IMR-90 (cell line): ENCODE data around the gene AOPEP. TPM values are rescaled to one million over a fixed set of nuclear protein-coding genes. Genes with fewer than 3 reads are reported as not detected.

Experiments
- ATAC-seq: fragments of 200-7000 bp; cut with Tn5 transposase; 2 replicates; pipeline ENCODE4 v1.9.1; 2020; ENCODE audit warnings: low read depth, mild to moderate bottlenecking, moderate library complexity
- BruUV-seq: library from RNA; stranded (reverse); fragments of 400-500 nt; replicated peaks from 2 replicates; lab custom pipeline; 2021; lab: Mats Ljungman, UMichigan
- CTCF ChIA-PET: fragments of 300-600 bp; formaldehyde crosslinking; extraction: SDS; loops from one replicate; lab custom pipeline; 2021; ENCODE audit warnings: antibody characterized with exemption; lab: Yijun Ruan, JAX
- POLR2A ChIA-PET: fragments of 300-600 bp; sonication (Branson Sonifier 250); formaldehyde crosslinking; loops from one replicate; lab custom pipeline; 2022; ENCODE audit warnings: antibody characterized with exemption; ENCODE audit not compliant: unreplicated experiment; lab: Charles Lee
- DNase-seq: peaks from one replicate; pipeline ENCODE4 v3.0.0; 2013
- H2AFZ ChIP-seq: replicated peaks from 2 replicates; pipeline ENCODE3; 2013; ENCODE audit warnings: low read length, mild to moderate bottlenecking; ENCODE audit not compliant: poor library complexity
- H2AK5ac ChIP-seq: 2 replicates; pipeline ENCODE4 v1.6.1; 2013; ENCODE audit warnings: low read depth, low read length, inconsistent platforms
- H2AK9ac ChIP-seq: replicated peaks from 2 replicates; pipeline ENCODE3; 2013; ENCODE audit warnings: mild to moderate bottlenecking, low read depth, low read length, moderate library complexity; ENCODE audit not compliant: poor library complexity
- H2BK120ac ChIP-seq: 2 replicates; pipeline ENCODE4 v1.6.1; 2013; ENCODE audit warnings: low read depth, low read length, inconsistent platforms
- H2BK15ac ChIP-seq: 3 replicates; pipeline ENCODE4 v1.6.1; 2013; ENCODE audit warnings: low read depth, low read length, inconsistent platforms
- H2BK20ac ChIP-seq: 2 replicates; pipeline ENCODE4 v1.6.1; 2013; ENCODE audit warnings: low read depth, mild to moderate bottlenecking, inconsistent platforms, low read length, moderate library complexity
- H2BK5ac ChIP-seq: 2 replicates; pipeline ENCODE4 v1.6.1; 2013; ENCODE audit warnings: mild to moderate bottlenecking, low read depth, low read length, inconsistent platforms; ENCODE audit not compliant: poor library complexity, severe bottlenecking
- H3K14ac ChIP-seq: replicated peaks from 2 replicates; pipeline ENCODE4 v1.6.1; 2013; ENCODE audit warnings: low read depth, low read length, inconsistent platforms
- H3K18ac ChIP-seq: 2 replicates; pipeline ENCODE4 v1.6.1; 2013; ENCODE audit warnings: low read depth, low read length, control low read depth
- H3K23ac ChIP-seq: 2 replicates; pipeline ENCODE4 v1.6.1; 2013; ENCODE audit warnings: low read depth, low read length, inconsistent platforms
- H3K27ac ChIP-seq: 2 replicates; pipeline ENCODE4 v1.5.1; 2013; ENCODE audit warnings: mild to moderate bottlenecking, control low read depth, low read length; ENCODE audit not compliant: insufficient read depth
- H3K27me3 ChIP-seq: 2 replicates; pipeline ENCODE4 v1.6.1; 2013; ENCODE audit warnings: low read length; ENCODE audit not compliant: control insufficient read depth, insufficient read depth
- H3K36me3 ChIP-seq: 2 replicates; pipeline ENCODE4 v1.6.1; 2013; ENCODE audit warnings: low read length, mixed read lengths; ENCODE audit not compliant: control insufficient read depth, insufficient read depth
- H3K4ac ChIP-seq: 2 replicates; pipeline ENCODE4 v1.6.1; 2013; ENCODE audit warnings: low read depth, low read length, inconsistent platforms
- H3K4me1 ChIP-seq: 2 replicates; pipeline ENCODE4 v1.6.1; 2013; ENCODE audit warnings: low read length, mixed read lengths; ENCODE audit not compliant: control insufficient read depth, insufficient read depth
- H3K4me2 ChIP-seq: 2 replicates; pipeline ENCODE4 v1.6.1; 2013; ENCODE audit warnings: low read depth, mild to moderate bottlenecking, control low read depth, low read length, moderate library complexity
- H3K4me3 ChIP-seq: 2 replicates; pipeline ENCODE4 v1.5.1; 2013; ENCODE audit warnings: low read depth, mild to moderate bottlenecking, control low read depth, low read length, moderate library complexity; ENCODE audit not compliant: insufficient read depth
- H3K56ac ChIP-seq: 2 replicates; pipeline ENCODE4 v1.6.1; 2013; ENCODE audit warnings: low read length, inconsistent platforms; ENCODE audit not compliant: insufficient read depth; ENCODE audit errors: extremely low read depth
- H3K79me1 ChIP-seq, 2 experiments: 2 replicates each; pipeline ENCODE4 v1.6.1; 2013; ENCODE audit warnings: low read length in 2 of 2, inconsistent platforms in 1 of 2, low read depth in 1 of 2
- H3K9ac ChIP-seq: 2 replicates; pipeline ENCODE4 v1.6.1; 2013; ENCODE audit warnings: low read depth, low read length, control low read depth
- H3K9me1 ChIP-seq: 2 replicates; pipeline ENCODE4 v1.6.1; 2013; ENCODE audit warnings: low read length, inconsistent platforms; ENCODE audit not compliant: insufficient read depth
- H3K9me3 ChIP-seq: 2 replicates; pipeline ENCODE4 v1.6.1; 2013; ENCODE audit warnings: low read length; ENCODE audit not compliant: control insufficient read depth, insufficient read depth
- H4K20me1 ChIP-seq: 2 replicates; pipeline ENCODE4 v1.6.1; 2013; ENCODE audit warnings: low read length, inconsistent platforms; ENCODE audit not compliant: insufficient read depth
- H4K5ac ChIP-seq: 2 replicates; pipeline ENCODE4 v1.6.1; 2013; ENCODE audit warnings: mild to moderate bottlenecking, low read depth, low read length, control low read depth
- H4K8ac ChIP-seq, 2 experiments: 2 replicates each; pipeline ENCODE4 v1.6.1; 2013; ENCODE audit warnings: low read depth in 2 of 2, low read length in 2 of 2, control low read depth in 1 of 2, inconsistent platforms in 1 of 2
- H4K91ac ChIP-seq: 2 replicates; pipeline ENCODE4 v1.6.1; 2013; ENCODE audit warnings: low read depth, low read length, inconsistent platforms; ENCODE audit not compliant: insufficient read depth
- MAFK ChIP-seq: IDR thresholded peaks from 2 replicates; pipeline ENCODE4 v1.6.1; 2012; ENCODE audit warnings: low read depth, low read length, improper control_type of control experiment
- MAZ ChIP-seq: IDR thresholded peaks from 2 replicates; pipeline ENCODE4 v1.6.1; 2012; ENCODE audit warnings: low read depth, mild to moderate bottlenecking, low read length, improper control_type of control experiment, moderate library complexity, borderline replicate concordance
- WGBS, 2 experiments: methylation state at CpG; one replicate each; pipeline versions ENCODE4 v1.1.5 to v1.1.7; 2013; ENCODE audit warnings: missing lambda C conversion rate in 2 of 2; ENCODE audit not compliant: insufficient read length in 1 of 2; ENCODE audit errors: extremely low coverage in 2 of 2; 5-methylcytosine and 5-hydroxymethylcytosine counted together
- dilution Hi-C: fragments of 300-500 bp; cut with HindIII; formaldehyde crosslinking; loops from one replicate; pipeline ENCODE4 v1.14.3; 2018; ENCODE audit warnings: low sequenced_read_pairs; ENCODE audit not compliant: unreplicated experiment
- in situ Hi-C: fragments of 300-500 bp; cut with MboI; formaldehyde crosslinking; loops from 3 replicates; pipeline ENCODE4 v1.14.3; 2019; ENCODE audit warnings: low sequenced_read_pairs, inconsistent platforms, mixed read lengths
- intact Hi-C: fragments of 100-400 bp; cut with micrococcal nuclease; formaldehyde crosslinking; loops from 2 replicates; pipeline ENCODE4 v1.10.0; 2022
- polyA plus RNA-seq, 3 experiments: library from polyadenylated mRNA; depleted of rRNA; stranded (reverse); fragments of >200 nt; gene quantifications; 2 replicates each; pipeline ENCODE4 v1.2.3, GENCODE V29; 2012; ENCODE audit warnings: low replicate concordance in 1 of 3
- total RNA-seq: library from RNA; depleted of rRNA; stranded (reverse); fragments of >200 nt; gene quantifications from 2 replicates; pipeline ENCODE4 v1.2.3, GENCODE V29; 2012
- TF ChIP-seq, protein P1 (sequence below): fragments of 150-350 bp; IDR thresholded peaks from 2 replicates; pipeline ENCODE4 v1.6.1; 2016; ENCODE audit warnings: low read depth, mild to moderate bottlenecking, low read length, moderate library complexity, borderline replicate concordance
- TF ChIP-seq, protein P2 (sequence below): conservative IDR thresholded peaks from 2 replicates; pipeline ENCODE4 v1.5.1; 2012; ENCODE audit warnings: mild to moderate bottlenecking, low read depth, low read length, improper control_type of control experiment

Gene AOPEP
- total and polyA plus RNA-seq, 2 of the 4 experiments (the other 2 are of a cell fraction), result 34.9 to 38.7 TPM

DNA sequence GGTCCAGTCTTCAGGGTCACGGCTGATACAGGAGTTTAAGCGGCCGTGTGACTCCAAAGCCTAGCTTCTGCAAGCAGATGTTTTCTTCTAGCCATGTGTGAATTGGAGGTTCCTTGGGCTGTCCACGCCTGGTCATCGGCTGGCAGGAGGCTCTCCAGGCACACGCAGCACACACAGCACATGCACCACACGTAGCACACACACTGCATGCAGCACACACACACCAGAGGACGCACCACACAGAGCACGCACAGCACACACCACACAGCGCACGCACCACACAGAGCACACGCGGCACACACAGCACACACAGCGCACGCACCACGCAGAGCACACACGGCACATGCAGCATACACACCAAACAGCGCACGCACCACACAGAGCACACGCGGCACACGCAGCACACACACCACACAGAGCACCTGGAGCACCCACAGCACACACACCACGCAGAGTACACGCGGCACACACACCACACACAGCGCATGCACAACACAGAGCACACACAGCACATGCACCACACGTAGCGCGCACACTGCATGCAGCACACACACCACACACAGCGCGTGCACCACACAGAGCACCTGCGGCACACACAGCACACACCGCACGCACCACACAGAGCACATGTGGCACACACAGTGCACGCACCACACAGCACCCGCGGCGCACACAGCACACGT, 356.7 kb downstream of the AOPEP start:
- Histone ChIP-seq H3K9me3 (no peaks in the 10 kb centered on the region), H3K4me2 (no peak overlapping the region), H4K8ac (no peak overlapping the region), H3K4ac (no peak overlapping the region), H4K5ac (no peak overlapping the region), H3K27me3 (no peaks in the 10 kb centered on the region), H2BK15ac (no peak overlapping the region), H3K79me1 (peaks cover 40 to 82% of the 10 kb centered on the region in 2 experiments), H2AFZ (no peak overlapping the region), H2BK5ac (no peak overlapping the region), H2BK120ac (no peak overlapping the region), H3K14ac (no peak overlapping the region), H3K4me1 (peaks cover 8% of the 10 kb centered on the region), H3K36me3 (peaks cover 73% of the 10 kb centered on the region), H3K18ac (no peak overlapping the region), H3K27ac (no peak overlapping the region), H3K4me3 (no peak overlapping the region), H3K9me1 (peaks cover 17% of the 10 kb centered on the region), H2BK20ac (no peak overlapping the region), H4K91ac (no peak overlapping the region), H4K20me1 (peaks cover 75% of the 10 kb centered on the region), H3K56ac (no peak overlapping the region), H3K9ac (no peak overlapping the region), H2AK9ac (no peak overlapping the region), H3K23ac (no peak overlapping the region), H2AK5ac (peak overlapping the region; percentile 57; the same call in 1 of the 2 replicates)
- POLR2A ChIA-PET, result no interaction called here
- CTCF ChIA-PET, result no interaction called here
- ATAC-seq (no peak), DNase-seq (no peak)
- WGBS, 2 experiments, result 89% methylated on average over 10 of the region's 39 CpGs; no CpG with 5 or more reads in 1 of the 2 experiments
- in situ Hi-C loops, result no loop called here
- BruUV-seq, result no TSS peak
- TF ChIP-seq, protein P1, sequence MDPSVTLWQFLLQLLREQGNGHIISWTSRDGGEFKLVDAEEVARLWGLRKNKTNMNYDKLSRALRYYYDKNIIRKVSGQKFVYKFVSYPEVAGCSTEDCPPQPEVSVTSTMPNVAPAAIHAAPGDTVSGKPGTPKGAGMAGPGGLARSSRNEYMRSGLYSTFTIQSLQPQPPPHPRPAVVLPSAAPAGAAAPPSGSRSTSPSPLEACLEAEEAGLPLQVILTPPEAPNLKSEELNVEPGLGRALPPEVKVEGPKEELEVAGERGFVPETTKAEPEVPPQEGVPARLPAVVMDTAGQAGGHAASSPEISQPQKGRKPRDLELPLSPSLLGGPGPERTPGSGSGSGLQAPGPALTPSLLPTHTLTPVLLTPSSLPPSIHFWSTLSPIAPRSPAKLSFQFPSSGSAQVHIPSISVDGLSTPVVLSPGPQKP, result no peak
- TF ChIP-seq, protein P2, sequence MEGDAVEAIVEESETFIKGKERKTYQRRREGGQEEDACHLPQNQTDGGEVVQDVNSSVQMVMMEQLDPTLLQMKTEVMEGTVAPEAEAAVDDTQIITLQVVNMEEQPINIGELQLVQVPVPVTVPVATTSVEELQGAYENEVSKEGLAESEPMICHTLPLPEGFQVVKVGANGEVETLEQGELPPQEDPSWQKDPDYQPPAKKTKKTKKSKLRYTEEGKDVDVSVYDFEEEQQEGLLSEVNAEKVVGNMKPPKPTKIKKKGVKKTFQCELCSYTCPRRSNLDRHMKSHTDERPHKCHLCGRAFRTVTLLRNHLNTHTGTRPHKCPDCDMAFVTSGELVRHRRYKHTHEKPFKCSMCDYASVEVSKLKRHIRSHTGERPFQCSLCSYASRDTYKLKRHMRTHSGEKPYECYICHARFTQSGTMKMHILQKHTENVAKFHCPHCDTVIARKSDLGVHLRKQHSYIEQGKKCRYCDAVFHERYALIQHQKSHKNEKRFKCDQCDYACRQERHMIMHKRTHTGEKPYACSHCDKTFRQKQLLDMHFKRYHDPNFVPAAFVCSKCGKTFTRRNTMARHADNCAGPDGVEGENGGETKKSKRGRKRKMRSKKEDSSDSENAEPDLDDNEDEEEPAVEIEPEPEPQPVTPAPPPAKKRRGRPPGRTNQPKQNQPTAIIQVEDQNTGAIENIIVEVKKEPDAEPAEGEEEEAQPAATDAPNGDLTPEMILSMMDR, result no peak
- TF ChIP-seq MAZ, result no peak
- TF ChIP-seq MAFK, result no peak
- intact Hi-C loops, result no loop called here
- dilution Hi-C loops, result no loop called here
